DND-41 (cell line): Measurements from ENCODE around the gene SLC39A6.

Experiments
- CTCF ChIP-seq: IDR thresholded peaks from 2 replicates; pipeline ENCODE4 v1.5.1; 2012; ENCODE audit warnings: borderline replicate concordance, low read length, moderate library complexity, mild to moderate bottlenecking; ENCODE audit not compliant: poor library complexity, severe bottlenecking; ENCODE audit errors: extremely low read depth
- EZH2 ChIP-seq: IDR thresholded peaks from 3 replicates; pipeline ENCODE4 v1.6.1; 2012; ENCODE audit warnings: borderline replicate concordance, low read depth, mild to moderate bottlenecking, moderate library complexity, low read length, inconsistent platforms; ENCODE audit not compliant: severe bottlenecking

GRCh38 chr18:36153771-36154170 lies 24.6 kb upstream of the SLC39A6 start:
- TF ChIP-seq CTCF: no peak
- no peak for TF ChIP-seq EZH2
